IMR-90 (cell line): ENCODE measurements around the gene EDIL3. TPM values are rescaled to one million over a fixed set of nuclear protein-coding genes. Genes with fewer than 3 reads are reported as not detected.

Source experiments
- ATAC-seq: fragments of 200-7000 bp; cut with Tn5 transposase; 2 replicates; pipeline ENCODE4 v1.9.1; 2020; ENCODE audit warnings: low read depth, mild to moderate bottlenecking, moderate library complexity
- BruUV-seq: library from RNA; stranded (reverse); fragments of 400-500 nt; replicated peaks from 2 replicates; lab custom pipeline; 2021; lab: Mats Ljungman, UMichigan
- CTCF ChIA-PET: fragments of 300-600 bp; formaldehyde crosslinking; extraction: SDS; loops from one replicate; lab custom pipeline; 2021; ENCODE audit warnings: antibody characterized with exemption; lab: Yijun Ruan, JAX
- POLR2A ChIA-PET: fragments of 300-600 bp; sonication (Branson Sonifier 250); formaldehyde crosslinking; loops from one replicate; lab custom pipeline; 2022; ENCODE audit warnings: antibody characterized with exemption; ENCODE audit not compliant: unreplicated experiment; lab: Charles Lee
- DNase-seq: peaks from one replicate; pipeline ENCODE4 v3.0.0; 2013
- H2AFZ ChIP-seq: replicated peaks from 2 replicates; pipeline ENCODE3; 2013; ENCODE audit warnings: low read length, mild to moderate bottlenecking; ENCODE audit not compliant: poor library complexity
- H2AK5ac ChIP-seq: 2 replicates; pipeline ENCODE4 v1.6.1; 2013; ENCODE audit warnings: low read depth, low read length, inconsistent platforms
- H2AK9ac ChIP-seq: replicated peaks from 2 replicates; pipeline ENCODE3; 2013; ENCODE audit warnings: mild to moderate bottlenecking, low read depth, low read length, moderate library complexity; ENCODE audit not compliant: poor library complexity
- H2BK120ac ChIP-seq: 2 replicates; pipeline ENCODE4 v1.6.1; 2013; ENCODE audit warnings: low read depth, low read length, inconsistent platforms
- H2BK15ac ChIP-seq: 3 replicates; pipeline ENCODE4 v1.6.1; 2013; ENCODE audit warnings: low read depth, low read length, inconsistent platforms
- H2BK20ac ChIP-seq: 2 replicates; pipeline ENCODE4 v1.6.1; 2013; ENCODE audit warnings: low read depth, mild to moderate bottlenecking, inconsistent platforms, low read length, moderate library complexity
- H2BK5ac ChIP-seq: 2 replicates; pipeline ENCODE4 v1.6.1; 2013; ENCODE audit warnings: mild to moderate bottlenecking, low read depth, low read length, inconsistent platforms; ENCODE audit not compliant: poor library complexity, severe bottlenecking
- H3K14ac ChIP-seq: replicated peaks from 2 replicates; pipeline ENCODE4 v1.6.1; 2013; ENCODE audit warnings: low read depth, low read length, inconsistent platforms
- H3K18ac ChIP-seq: 2 replicates; pipeline ENCODE4 v1.6.1; 2013; ENCODE audit warnings: low read depth, low read length, control low read depth
- H3K23ac ChIP-seq: 2 replicates; pipeline ENCODE4 v1.6.1; 2013; ENCODE audit warnings: low read depth, low read length, inconsistent platforms
- H3K27ac ChIP-seq: 2 replicates; pipeline ENCODE4 v1.5.1; 2013; ENCODE audit warnings: mild to moderate bottlenecking, control low read depth, low read length; ENCODE audit not compliant: insufficient read depth
- H3K27me3 ChIP-seq: 2 replicates; pipeline ENCODE4 v1.6.1; 2013; ENCODE audit warnings: low read length; ENCODE audit not compliant: control insufficient read depth, insufficient read depth
- H3K36me3 ChIP-seq: 2 replicates; pipeline ENCODE4 v1.6.1; 2013; ENCODE audit warnings: low read length, mixed read lengths; ENCODE audit not compliant: control insufficient read depth, insufficient read depth
- H3K4ac ChIP-seq: 2 replicates; pipeline ENCODE4 v1.6.1; 2013; ENCODE audit warnings: low read depth, low read length, inconsistent platforms
- H3K4me1 ChIP-seq: 2 replicates; pipeline ENCODE4 v1.6.1; 2013; ENCODE audit warnings: low read length, mixed read lengths; ENCODE audit not compliant: control insufficient read depth, insufficient read depth
- H3K4me2 ChIP-seq: 2 replicates; pipeline ENCODE4 v1.6.1; 2013; ENCODE audit warnings: low read depth, mild to moderate bottlenecking, control low read depth, low read length, moderate library complexity
- H3K4me3 ChIP-seq: 2 replicates; pipeline ENCODE4 v1.5.1; 2013; ENCODE audit warnings: low read depth, mild to moderate bottlenecking, control low read depth, low read length, moderate library complexity; ENCODE audit not compliant: insufficient read depth
- H3K56ac ChIP-seq: 2 replicates; pipeline ENCODE4 v1.6.1; 2013; ENCODE audit warnings: low read length, inconsistent platforms; ENCODE audit not compliant: insufficient read depth; ENCODE audit errors: extremely low read depth
- H3K79me1 ChIP-seq, 2 experiments: 2 replicates each; pipeline ENCODE4 v1.6.1; 2013; ENCODE audit warnings: low read length in 2 of 2, inconsistent platforms in 1 of 2, low read depth in 1 of 2
- H3K9ac ChIP-seq: 2 replicates; pipeline ENCODE4 v1.6.1; 2013; ENCODE audit warnings: low read depth, low read length, control low read depth
- H3K9me1 ChIP-seq: 2 replicates; pipeline ENCODE4 v1.6.1; 2013; ENCODE audit warnings: low read length, inconsistent platforms; ENCODE audit not compliant: insufficient read depth
- H3K9me3 ChIP-seq: 2 replicates; pipeline ENCODE4 v1.6.1; 2013; ENCODE audit warnings: low read length; ENCODE audit not compliant: control insufficient read depth, insufficient read depth
- H4K20me1 ChIP-seq: 2 replicates; pipeline ENCODE4 v1.6.1; 2013; ENCODE audit warnings: low read length, inconsistent platforms; ENCODE audit not compliant: insufficient read depth
- H4K5ac ChIP-seq: 2 replicates; pipeline ENCODE4 v1.6.1; 2013; ENCODE audit warnings: mild to moderate bottlenecking, low read depth, low read length, control low read depth
- H4K8ac ChIP-seq, 2 experiments: 2 replicates each; pipeline ENCODE4 v1.6.1; 2013; ENCODE audit warnings: low read depth in 2 of 2, low read length in 2 of 2, control low read depth in 1 of 2, inconsistent platforms in 1 of 2
- H4K91ac ChIP-seq: 2 replicates; pipeline ENCODE4 v1.6.1; 2013; ENCODE audit warnings: low read depth, low read length, inconsistent platforms; ENCODE audit not compliant: insufficient read depth
- BHLHE40 ChIP-seq: fragments of 150-350 bp; IDR thresholded peaks from 2 replicates; pipeline ENCODE4 v1.6.1; 2016; ENCODE audit warnings: mild to moderate bottlenecking, low read depth, low read length
- CEBPB ChIP-seq: IDR thresholded peaks from 2 replicates; pipeline ENCODE4 v1.6.1; 2012; ENCODE audit warnings: low read depth, low read length, improper control_type of control experiment
- CHD1 ChIP-seq: IDR thresholded peaks from 2 replicates; pipeline ENCODE4 v1.6.1; 2012; ENCODE audit warnings: low read depth, low read length, improper control_type of control experiment
- FOS ChIP-seq: fragments of 150-350 bp; IDR thresholded peaks from 2 replicates; pipeline ENCODE4 v1.6.1; 2016; ENCODE audit warnings: low read depth, low read length
- MAFK ChIP-seq: IDR thresholded peaks from 2 replicates; pipeline ENCODE4 v1.6.1; 2012; ENCODE audit warnings: low read depth, low read length, improper control_type of control experiment
- MAZ ChIP-seq: IDR thresholded peaks from 2 replicates; pipeline ENCODE4 v1.6.1; 2012; ENCODE audit warnings: low read depth, mild to moderate bottlenecking, low read length, improper control_type of control experiment, moderate library complexity, borderline replicate concordance
- NFE2L2 ChIP-seq: fragments of 150-350 bp; IDR thresholded peaks from 2 replicates; pipeline ENCODE4 v1.6.1; 2016; ENCODE audit warnings: low read depth, mild to moderate bottlenecking, low read length
- POLR2A ChIP-seq: IDR thresholded peaks from 2 replicates; pipeline ENCODE4 v1.6.1; 2012; ENCODE audit warnings: mild to moderate bottlenecking, low read depth, low read length
- RAD21 ChIP-seq: IDR thresholded peaks from 2 replicates; pipeline ENCODE4 v1.6.1; 2012; ENCODE audit warnings: low read length, improper control_type of control experiment
- RCOR1 ChIP-seq: IDR thresholded peaks from 2 replicates; pipeline ENCODE4 v1.6.1; 2012; ENCODE audit warnings: mild to moderate bottlenecking, low read length, improper control_type of control experiment; ENCODE audit not compliant: insufficient replicate concordance
- SMC3 ChIP-seq: fragments of 150-350 bp; IDR thresholded peaks from 2 replicates; pipeline ENCODE4 v1.6.1; 2016; ENCODE audit warnings: low read depth, mild to moderate bottlenecking, antibody characterized with exemption, low read length, moderate library complexity
- WGBS, 2 experiments: methylation state at CpG; one replicate each; pipeline versions ENCODE4 v1.1.5 to v1.1.7; 2013; ENCODE audit warnings: missing lambda C conversion rate in 2 of 2; ENCODE audit not compliant: insufficient read length in 1 of 2; ENCODE audit errors: extremely low coverage in 2 of 2; 5-methylcytosine and 5-hydroxymethylcytosine counted together
- dilution Hi-C: fragments of 300-500 bp; cut with HindIII; formaldehyde crosslinking; loops from one replicate; pipeline ENCODE4 v1.14.3; 2018; ENCODE audit warnings: low sequenced_read_pairs; ENCODE audit not compliant: unreplicated experiment
- in situ Hi-C: fragments of 300-500 bp; cut with MboI; formaldehyde crosslinking; loops from 3 replicates; pipeline ENCODE4 v1.14.3; 2019; ENCODE audit warnings: low sequenced_read_pairs, inconsistent platforms, mixed read lengths
- intact Hi-C: fragments of 100-400 bp; cut with micrococcal nuclease; formaldehyde crosslinking; loops from 2 replicates; pipeline ENCODE4 v1.10.0; 2022
- polyA plus RNA-seq, 3 experiments: library from polyadenylated mRNA; depleted of rRNA; stranded (reverse); fragments of >200 nt; gene quantifications; 2 replicates each; pipeline ENCODE4 v1.2.3, GENCODE V29; 2012; ENCODE audit warnings: low replicate concordance in 1 of 3
- total RNA-seq: library from RNA; depleted of rRNA; stranded (reverse); fragments of >200 nt; gene quantifications from 2 replicates; pipeline ENCODE4 v1.2.3, GENCODE V29; 2012
- TF ChIP-seq, protein P1 (sequence below): fragments of 150-350 bp; IDR thresholded peaks from 2 replicates; pipeline ENCODE4 v1.6.1; 2016; ENCODE audit warnings: low read depth, mild to moderate bottlenecking, low read length, moderate library complexity, borderline replicate concordance
- TF ChIP-seq, protein P2 (sequence below): fragments of 150-350 bp; IDR thresholded peaks from 2 replicates; pipeline ENCODE4 v1.6.1; 2017; ENCODE audit warnings: mild to moderate bottlenecking, antibody characterized with exemption, low read length, low read depth

The EDIL3 gene
- total and polyA plus RNA-seq, 2 of the 4 experiments (the other 2 are of a cell fraction), result 55.5 to 82.8 TPM

DNA sequence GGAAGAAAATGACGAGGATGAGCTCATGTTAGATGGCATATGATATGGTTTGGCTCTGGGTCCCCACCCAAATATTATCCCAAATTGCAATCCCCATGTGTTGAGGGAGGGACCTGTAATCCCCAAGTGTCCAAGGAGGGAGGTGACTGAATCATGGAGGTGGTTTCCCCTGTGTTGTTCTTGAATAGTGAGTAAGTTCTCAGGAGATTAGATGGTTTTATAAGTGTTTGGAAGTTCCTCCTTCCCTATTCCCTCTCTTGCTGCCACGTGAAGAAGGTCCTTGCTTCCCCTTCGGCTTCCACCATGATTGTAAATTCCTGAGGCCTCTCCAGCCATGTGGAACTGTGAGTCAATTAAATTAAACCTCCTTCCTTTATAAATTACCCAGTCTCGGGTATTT, 10.1 kb downstream of the EDIL3 start:
- Histone ChIP-seq H4K20me1 (no peaks in the 10 kb centered on the region), H2BK5ac (peak overlapping the region; percentile 7), H4K8ac (0 out of 4 replicates have a peak overlapping the region, but pooled peaks of 1 of the 2 experiments have one; percentile 8), H3K9me1 (peaks cover 3% of the 10 kb centered on the region; the same call in 1 of the 2 replicates), H3K9me3 (no peaks in the 10 kb centered on the region), H3K23ac (0 out of 2 replicates have a peak overlapping the region, but pooled peaks have one; percentile 51), H3K27me3 (no peaks in the 10 kb centered on the region), H3K9ac (no peak overlapping the region), H3K36me3 (no peaks in the 10 kb centered on the region), H3K14ac (0 out of 2 replicates have a peak overlapping the region, but pooled peaks have one; percentile 51), H3K56ac (no peak overlapping the region), H3K27ac (no peak overlapping the region), H2AK9ac (no peak overlapping the region), H3K18ac (peak overlapping the region; percentile 80; the same call in 1 of the 2 replicates), H3K79me1 (peaks cover 12 to 32% of the 10 kb centered on the region in 2 experiments), H3K4ac (peak overlapping the region; percentile 24; the same call in 1 of the 2 replicates), H2BK120ac (peak overlapping the region; percentile 72), H2BK15ac (peak overlapping the region; percentile 79; the same call in 1 of the 3 replicates), H3K4me1 (peaks cover 8% of the 10 kb centered on the region; the same call in 1 of the 2 replicates), H4K5ac (peak overlapping the region; percentile 76; the same call in 1 of the 2 replicates), H2AFZ (no peak overlapping the region), H3K4me2 (no peak overlapping the region), H2BK20ac (no peak overlapping the region), H4K91ac (peak overlapping the region; percentile 1; the same call in 1 of the 2 replicates), H3K4me3 (no peak overlapping the region), H2AK5ac (peak overlapping the region; percentile 71; the same call in 1 of the 2 replicates)
- WGBS, 2 experiments, result 100% methylated on average over 1 of the region's 4 CpGs; no CpG with 5 or more reads in 1 of the 2 experiments
- intact Hi-C loops, result no loop called here
- no peak for ATAC-seq
- dilution Hi-C loops, result no loop called here
- ChIA-PET POLR2A (interaction anchor here (0.6 kb wide), 1 partner anchor 721 kb away, joined by 3 read pairs; no protein-coding TSS in a partner anchor), CTCF (no interaction called here)
- DNase-seq, result no peak
- BruUV-seq, result no TSS peak
- TF ChIP-seq POLR2A (no peak), CHD1 (no peak), NFE2L2 (no peak), RCOR1 (no peak), MAFK (no peak), MAZ (no peak), SMC3 (no peak), BHLHE40 (no peak), FOS (no peak), CEBPB (no peak), RAD21 (no peak)
- TF ChIP-seq, protein P1, sequence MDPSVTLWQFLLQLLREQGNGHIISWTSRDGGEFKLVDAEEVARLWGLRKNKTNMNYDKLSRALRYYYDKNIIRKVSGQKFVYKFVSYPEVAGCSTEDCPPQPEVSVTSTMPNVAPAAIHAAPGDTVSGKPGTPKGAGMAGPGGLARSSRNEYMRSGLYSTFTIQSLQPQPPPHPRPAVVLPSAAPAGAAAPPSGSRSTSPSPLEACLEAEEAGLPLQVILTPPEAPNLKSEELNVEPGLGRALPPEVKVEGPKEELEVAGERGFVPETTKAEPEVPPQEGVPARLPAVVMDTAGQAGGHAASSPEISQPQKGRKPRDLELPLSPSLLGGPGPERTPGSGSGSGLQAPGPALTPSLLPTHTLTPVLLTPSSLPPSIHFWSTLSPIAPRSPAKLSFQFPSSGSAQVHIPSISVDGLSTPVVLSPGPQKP, result no peak
- TF ChIP-seq, protein P2, sequence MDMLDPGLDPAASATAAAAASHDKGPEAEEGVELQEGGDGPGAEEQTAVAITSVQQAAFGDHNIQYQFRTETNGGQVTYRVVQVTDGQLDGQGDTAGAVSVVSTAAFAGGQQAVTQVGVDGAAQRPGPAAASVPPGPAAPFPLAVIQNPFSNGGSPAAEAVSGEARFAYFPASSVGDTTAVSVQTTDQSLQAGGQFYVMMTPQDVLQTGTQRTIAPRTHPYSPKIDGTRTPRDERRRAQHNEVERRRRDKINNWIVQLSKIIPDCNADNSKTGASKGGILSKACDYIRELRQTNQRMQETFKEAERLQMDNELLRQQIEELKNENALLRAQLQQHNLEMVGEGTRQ, result no peak
- in situ Hi-C loops, result no loop called here
